ENCODE measurements around the gene PAX7.
A peak's percentile ranks its signal among the peaks of the same experiment; 100 is the strongest.
"Not testable (repeated sequence)": the region's sequence is repeated elsewhere in the genome, so short reads cannot be mapped to it uniquely, and the experiment has no call there.

The PAX7 gene

GRCh38 chr1:18658831-18659230 lies 28.2 kb downstream of the PAX7 start:
- DNase-seq (ENCODE audit: low spot score) = no peak

- no peak for DNase-seq (ENCODE audit: low spot score)
These were observed 31.0 kb downstream of the PAX7 start for GRCh38 chr1:18661404-18662285.

- no peak for DNase-seq (ENCODE audit: low spot score)
These were observed 31.6 kb downstream of the PAX7 start for GRCh38 chr1:18662286-18662639.

GRCh38 chr1:18666317-18666920 lies 35.8 kb downstream of the PAX7 start:
- DNase-seq (ENCODE audit: low spot score) = no peak

- no peak for DNase-seq (ENCODE audit: low spot score)
These were observed 36.7 kb downstream of the PAX7 start for GRCh38 chr1:18667333-18667732.

GRCh38 chr1:18668046-18668445 lies 37.4 kb downstream of the PAX7 start:
- DNase-seq (ENCODE audit: low spot score) = no peak

GRCh38 chr1:18668750-18669404 lies 38.2 kb downstream of the PAX7 start:
- no peak for DNase-seq (ENCODE audit: low spot score)

GRCh38 chr1:18670121-18670867 lies 39.6 kb downstream of the PAX7 start:
- DNase-seq (ENCODE audit: low spot score) = no peak

- DNase-seq (ENCODE audit: low spot score) = no peak
These were observed 40.2 kb downstream of the PAX7 start for GRCh38 chr1:18670868-18671225.

GRCh38 chr1:18673976-18674375 lies 43.3 kb downstream of the PAX7 start:
- peak; percentile 27 for DNase-seq (ENCODE audit: low spot score)

GRCh38 chr1:18676332-18676781 lies 45.7 kb downstream of the PAX7 start:
- no peak for DNase-seq (ENCODE audit: low spot score)

GRCh38 chr1:18681423-18681835 lies 50.8 kb downstream of the PAX7 start:
- DNase-seq (ENCODE audit: low spot score) = peak; percentile 61

GRCh38 chr1:18682375-18682774 lies 51.7 kb downstream of the PAX7 start:
- DNase-seq (ENCODE audit: low spot score) = no peak

- DNase-seq (ENCODE audit: low spot score) = no peak
These were observed 53.7 kb downstream of the PAX7 start for GRCh38 chr1:18684303-18684702.

- DNase-seq (ENCODE audit: low spot score) = no peak
These were observed 55.9 kb downstream of the PAX7 start for GRCh38 chr1:18686540-18686939.

GRCh38 chr1:18687273-18687672 lies 56.6 kb downstream of the PAX7 start:
- DNase-seq (ENCODE audit: low spot score) = no peak

- DNase-seq (ENCODE audit: low spot score) = no peak
These were observed 61.0 kb downstream of the PAX7 start for GRCh38 chr1:18691648-18692047.

GRCh38 chr1:18693256-18694098 lies 62.8 kb downstream of the PAX7 start:
- no peak for DNase-seq (ENCODE audit: low spot score)

GRCh38 chr1:18694289-18694688 lies 63.6 kb downstream of the PAX7 start:
- DNase-seq (ENCODE audit: low spot score) = not testable (repeated sequence)

GRCh38 chr1:18697541-18697940 lies 66.9 kb downstream of the PAX7 start:
- no peak for DNase-seq (ENCODE audit: low spot score)

GRCh38 chr1:18700530-18700929 lies 69.9 kb downstream of the PAX7 start:
- DNase-seq (ENCODE audit: low spot score) = no peak
